Naive thymus-derived CD4-positive, alpha-beta T cell (primary cell): ENCODE measurements around the gene USP13. TPM values are rescaled to one million over a fixed set of nuclear protein-coding genes. Genes with fewer than 3 reads are reported as not detected.

ENCODE experiments used
- ATAC-seq: fragments of 150-1000 bp; cut with Tn5 transposase; 2 replicates; pipeline ENCODE4 v1.10.0; 2021; ENCODE audit warnings: mild to moderate bottlenecking, moderate library complexity
- CTCF ChIA-PET: fragments of 350-600 bp; sonication (Branson Sonifier 250); formaldehyde crosslinking; loops from one replicate; lab custom pipeline; 2021; ENCODE audit warnings: antibody characterized with exemption; lab: Charles Lee
- POLR2A ChIA-PET: fragments of 350-600 bp; sonication (Branson Sonifier 250); formaldehyde crosslinking; loops from one replicate; lab custom pipeline; 2021; ENCODE audit warnings: antibody characterized with exemption, inconsistent platforms; lab: Charles Lee
- DNase-seq, 9 donors: peaks; one replicate each; pipeline versions ENCODE4 v3.0.0 to v3.0.0-alpha.2; 2020 to 2022; ENCODE audit warnings: mixed read lengths in 1 of 9
- H3K27ac ChIP-seq: one replicate; pipeline ENCODE4 v1.7.0; 2013; ENCODE audit warnings: mild to moderate bottlenecking, low read depth, low read length, moderate library complexity
- H3K27me3 ChIP-seq, 2 donors: one replicate each; pipeline ENCODE4 v1.7.0; 2013; ENCODE audit warnings: low read length in 2 of 2, mild to moderate bottlenecking in 2 of 2, moderate library complexity in 2 of 2; ENCODE audit not compliant: control insufficient read depth in 2 of 2, insufficient read depth in 2 of 2
- H3K36me3 ChIP-seq, 3 experiments: 1 replicate in 2 of 3; 2 replicates in 1 of 3; pipeline ENCODE4 v1.7.0; 2013; ENCODE audit warnings: low read length in 3 of 3, mild to moderate bottlenecking in 3 of 3, moderate library complexity in 1 of 3; ENCODE audit not compliant: insufficient read depth in 3 of 3, control insufficient read depth in 2 of 3
- H3K4me1 ChIP-seq, 2 donors: one replicate each; pipeline ENCODE4 v1.7.0; 2013; ENCODE audit warnings: low read length in 2 of 2, mild to moderate bottlenecking in 2 of 2, moderate library complexity in 1 of 2; ENCODE audit not compliant: control insufficient read depth in 2 of 2, insufficient read depth in 2 of 2
- H3K4me3 ChIP-seq: 2 replicates; pipeline ENCODE4 v1.7.0; 2013; ENCODE audit warnings: mild to moderate bottlenecking, low read length
- H3K9me3 ChIP-seq, 3 experiments: 1 replicate in 2 of 3; 2 replicates in 1 of 3; pipeline ENCODE4 v1.7.0; 2013; ENCODE audit warnings: low read length in 3 of 3; ENCODE audit not compliant: control insufficient read depth in 2 of 3
- H3K27ac Mint-ChIP-seq, 9 donors: one replicate each; pipeline ENCODE4 v1.8.0; 2020 to 2022; ENCODE audit warnings: mixed read lengths in 9 of 9, mild to moderate bottlenecking in 8 of 9, moderate library complexity in 5 of 9, inconsistent platforms in 2 of 9
- H3K27me3 Mint-ChIP-seq, 5 donors: one replicate each; pipeline ENCODE4 v1.8.0; 2021 to 2022; ENCODE audit warnings: mixed read lengths in 5 of 5, mild to moderate bottlenecking in 1 of 5
- H3K36me3 Mint-ChIP-seq, 5 donors: one replicate each; pipeline ENCODE4 v1.8.0; 2020 to 2022; ENCODE audit warnings: mixed read lengths in 5 of 5, mild to moderate bottlenecking in 3 of 5, inconsistent platforms in 1 of 5
- H3K4me1 Mint-ChIP-seq, 7 donors: one replicate each; pipeline ENCODE4 v1.8.0; 2020 to 2022; ENCODE audit warnings: mixed read lengths in 7 of 7, mild to moderate bottlenecking in 3 of 7, inconsistent platforms in 1 of 7
- H3K4me3 Mint-ChIP-seq, 10 donors: one replicate each; pipeline ENCODE4 v1.8.0; 2020 to 2022; ENCODE audit warnings: mild to moderate bottlenecking in 10 of 10, mixed read lengths in 10 of 10, moderate library complexity in 6 of 10, inconsistent platforms in 2 of 10
- H3K9me3 Mint-ChIP-seq, 11 donors: one replicate each; pipeline ENCODE4 v1.8.0; 2020 to 2022; ENCODE audit warnings: mixed read lengths in 11 of 11, mild to moderate bottlenecking in 4 of 11, inconsistent platforms in 1 of 11, moderate library complexity in 1 of 11
- intact Hi-C, 2 donors: fragments of 100-400 bp; cut with micrococcal nuclease; formaldehyde crosslinking; loops; one replicate each; pipeline ENCODE4 v1.15.1; 2023
- polyA plus RNA-seq, 2 donors: library from polyadenylated mRNA; unstranded; fragments of 300-500 nt; fragmentation: Illumina TruSeq; gene quantifications; one replicate each; pipeline ENCODE4 v1.2.3, GENCODE V29; 2021
- total RNA-seq, 6 experiments: library from RNA in 5 of 6; stranded (reverse) in 5 of 6; gene quantifications; 1 replicate in 5 of 6; 2 replicates in 1 of 6; pipeline ENCODE4 v1.2.3 and lab custom pipeline; 2021 to 2026

USP13 gene
- total and polyA plus RNA-seq, 7 experiments from 2014 or later: 5.7 to 9.1 (median 7.7) TPM

DNA sequence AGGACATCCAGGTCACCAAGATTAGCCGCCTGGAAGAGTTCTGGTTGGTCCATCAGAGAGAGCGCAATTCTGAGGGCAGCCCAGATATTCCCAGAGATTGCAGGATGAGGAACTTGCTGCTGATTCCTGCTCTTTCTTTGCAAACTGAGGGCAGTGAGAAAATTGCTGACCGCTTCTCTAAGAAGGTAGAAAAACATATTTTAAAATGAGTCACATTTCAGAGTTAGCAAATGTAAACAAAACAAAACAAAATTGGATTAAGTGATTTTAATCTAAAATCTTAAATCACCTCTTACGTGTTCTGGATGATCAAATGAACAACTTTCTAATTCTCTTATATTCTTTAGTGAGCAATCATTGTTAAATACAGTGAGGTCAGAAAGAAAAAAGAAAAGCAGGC, 149.0 kb downstream of the USP13 start:
- Mint-ChIP-seq H3K27ac (no peak overlapping the region), H3K4me1 (peaks cover 0 to 6% (median 5%) of the 10 kb centered on the region in 7 donors), H3K9me3 (no peaks in the 10 kb centered on the region), H3K27me3 (peaks cover 10 to 19% (median 12%) of the 10 kb centered on the region in 5 donors), H3K4me3 (no peak overlapping the region), H3K36me3 (peaks cover 0 to 5% (median 0%) of the 10 kb centered on the region in 5 donors)
- Histone ChIP-seq H3K27me3 (no peaks in the 10 kb centered on the region), H3K27ac (no peak overlapping the region), H3K4me3 (no peak overlapping the region), H3K9me3 (no peaks in the 10 kb centered on the region), H3K4me1 (no peaks in the 10 kb centered on the region), H3K36me3 (no peaks in the 10 kb centered on the region)
- ATAC-seq (no peak), DNase-seq (no peak)
- ChIA-PET CTCF (no interaction called here), POLR2A (no interaction called here)
- intact Hi-C loops: no loop called here

DNA sequence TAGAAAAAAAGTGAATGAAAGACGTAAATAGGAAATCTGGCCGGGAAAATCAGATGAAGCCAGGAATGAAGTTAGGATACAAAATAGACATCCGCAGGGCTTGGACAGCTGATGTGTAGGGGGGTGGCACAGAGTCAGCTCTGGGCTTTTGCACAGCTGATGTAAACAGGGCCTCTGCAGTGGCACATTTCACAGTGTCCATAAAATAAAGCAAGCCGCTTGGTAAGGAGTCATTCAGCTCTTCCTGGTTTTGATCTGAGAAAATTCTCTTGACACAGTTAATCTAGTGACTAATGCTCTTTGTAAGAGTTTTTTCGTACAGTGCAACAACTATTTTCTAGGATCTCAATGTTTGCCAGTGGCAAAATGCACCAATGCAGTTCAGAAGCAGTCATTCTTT, 153.3 kb downstream of the USP13 start:
- no peaks in the 10 kb centered on the region for H3K36me3 ChIP-seq
- no peak for ATAC-seq
- H3K4me1 ChIP-seq: no peaks in the 10 kb centered on the region
- no peaks in the 10 kb centered on the region for H3K27me3 ChIP-seq
- intact Hi-C loops: no loop called here
- POLR2A ChIA-PET: no interaction called here
- CTCF ChIA-PET: no interaction called here
- no peak overlapping the region for H3K4me3 ChIP-seq
- H3K9me3 ChIP-seq: no peaks in the 10 kb centered on the region
- no peak overlapping the region for H3K27ac Mint-ChIP-seq
- H3K4me3 Mint-ChIP-seq: no peak overlapping the region
- H3K9me3 Mint-ChIP-seq: no peaks in the 10 kb centered on the region
- H3K36me3 Mint-ChIP-seq: no peaks in the 10 kb centered on the region
- peaks cover 11 to 19% (median 12%) of the 10 kb centered on the region in 5 donors for H3K27me3 Mint-ChIP-seq
- peaks cover 0 to 6% (median 5%) of the 10 kb centered on the region in 7 donors for H3K4me1 Mint-ChIP-seq
- H3K27ac ChIP-seq: no peak overlapping the region
- DNase-seq: no peak

DNA sequence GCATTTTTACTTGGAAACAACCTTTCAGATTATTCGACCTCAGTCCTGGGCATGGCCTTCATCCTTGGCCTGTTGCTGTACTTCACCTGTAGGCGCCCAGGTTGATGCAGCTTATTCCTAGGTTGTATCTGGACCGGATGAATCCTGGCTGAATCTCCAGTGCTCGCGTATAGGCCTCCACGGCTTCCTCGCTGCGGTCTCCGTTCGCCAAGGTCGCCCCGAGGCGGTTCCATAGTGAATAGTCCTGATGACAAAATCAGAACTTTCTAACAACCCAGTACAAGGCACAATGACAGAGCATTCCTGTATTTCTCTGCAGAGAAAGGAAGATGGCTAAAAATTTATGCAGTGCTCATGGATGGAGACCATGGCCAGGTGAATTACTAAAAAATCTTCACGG, 154.7 kb downstream of the USP13 start:
- Histone ChIP-seq H3K36me3 (no peaks in the 10 kb centered on the region), H3K4me1 (no peaks in the 10 kb centered on the region), H3K27ac (no peak overlapping the region), H3K4me3 (no peak overlapping the region), H3K27me3 (no peaks in the 10 kb centered on the region), H3K9me3 (no peaks in the 10 kb centered on the region)
- CTCF ChIA-PET: no interaction called here
- H3K9me3 Mint-ChIP-seq: no peaks in the 10 kb centered on the region
- H3K36me3 Mint-ChIP-seq: no peaks in the 10 kb centered on the region
- intact Hi-C loops: no loop called here
- POLR2A ChIA-PET: no interaction called here
- peaks cover 0 to 10% (median 6%) of the 10 kb centered on the region in 7 donors for H3K4me1 Mint-ChIP-seq
- peaks cover 11 to 16% (median 12%) of the 10 kb centered on the region in 5 donors for H3K27me3 Mint-ChIP-seq
- no peak overlapping the region for H3K27ac Mint-ChIP-seq
- H3K4me3 Mint-ChIP-seq: no peak overlapping the region
- ATAC-seq (no peak), DNase-seq (no peak)

DNA sequence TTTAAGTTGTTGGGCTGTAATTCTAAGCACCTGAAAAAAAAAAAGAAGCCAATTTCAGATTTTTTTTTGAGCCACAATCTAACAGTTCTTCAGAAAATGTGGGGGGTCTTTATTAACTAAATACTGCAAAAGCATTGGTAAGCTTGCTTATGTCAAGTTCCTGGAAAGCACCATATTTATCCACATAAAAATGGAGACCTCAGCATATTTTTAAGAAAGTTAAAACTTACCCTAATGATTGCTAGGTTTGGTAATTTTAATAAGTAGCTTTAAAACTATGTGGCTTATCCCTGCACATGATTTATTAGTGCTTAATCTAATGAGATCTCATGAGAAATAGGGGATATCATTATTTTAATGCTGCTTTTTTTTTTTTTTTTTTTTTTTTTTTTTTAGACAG, 156.8 kb downstream of the USP13 start:
- DNase-seq (no peak), ATAC-seq (no peak)
- no peak overlapping the region for H3K27ac Mint-ChIP-seq
- Histone ChIP-seq H3K27me3 (no peaks in the 10 kb centered on the region), H3K36me3 (no peaks in the 10 kb centered on the region), H3K4me1 (no peaks in the 10 kb centered on the region), H3K9me3 (no peaks in the 10 kb centered on the region), H3K27ac (no peak overlapping the region), H3K4me3 (no peak overlapping the region)
- intact Hi-C loops: no loop called here
- H3K4me3 Mint-ChIP-seq: no peak overlapping the region
- H3K9me3 Mint-ChIP-seq: no peaks in the 10 kb centered on the region
- peaks cover 0 to 8% (median 5%) of the 10 kb centered on the region in 5 donors for H3K27me3 Mint-ChIP-seq
- H3K36me3 Mint-ChIP-seq: no peaks in the 10 kb centered on the region
- POLR2A ChIA-PET: no interaction called here
- H3K4me1 Mint-ChIP-seq: peaks cover 0 to 7% (median 5%) of the 10 kb centered on the region in 7 donors
- CTCF ChIA-PET: interaction anchor here (0.6 to 1.3 kb wide), 2 partner anchors 16 to 982 kb away, joined by 4 to 5 read pairs; no protein-coding TSS in a partner anchor

DNA sequence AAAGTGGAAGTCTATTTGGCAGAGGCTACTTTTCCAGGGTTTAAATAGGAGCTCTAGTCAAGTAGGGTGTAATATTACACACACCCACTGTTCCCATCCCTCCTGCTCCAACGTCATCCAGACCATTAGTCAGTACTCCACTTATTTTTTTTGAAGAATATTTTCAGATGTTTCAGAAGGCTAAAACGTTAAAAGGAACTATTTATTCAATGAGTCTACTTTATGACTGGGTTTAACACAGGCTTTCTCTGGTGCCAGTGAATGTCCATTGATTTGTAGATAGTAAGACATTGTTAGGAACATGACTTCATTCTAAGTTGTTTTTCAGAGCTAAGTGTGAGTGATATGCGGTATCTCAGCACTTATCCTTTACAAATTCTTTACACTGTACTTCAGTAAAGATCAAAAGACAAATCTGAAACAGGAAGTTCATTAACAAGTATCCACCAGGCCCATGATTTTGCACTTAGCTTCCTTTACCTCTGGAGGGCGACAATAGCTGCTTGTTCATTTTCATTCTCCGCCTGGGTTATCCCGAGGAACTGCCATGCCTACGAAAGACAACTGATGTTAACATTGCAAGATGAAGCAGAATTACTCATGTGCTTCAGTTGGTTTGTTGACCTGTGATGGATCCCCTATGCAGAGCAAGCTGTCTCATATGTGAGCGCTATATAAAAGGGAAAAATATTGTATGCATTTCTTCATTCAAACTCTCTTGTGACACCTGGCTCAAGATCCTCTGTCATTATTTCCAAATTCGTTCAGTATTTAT, 158.7 kb downstream of the USP13 start:
- H3K4me3 Mint-ChIP-seq: no peak overlapping the region

DNA sequence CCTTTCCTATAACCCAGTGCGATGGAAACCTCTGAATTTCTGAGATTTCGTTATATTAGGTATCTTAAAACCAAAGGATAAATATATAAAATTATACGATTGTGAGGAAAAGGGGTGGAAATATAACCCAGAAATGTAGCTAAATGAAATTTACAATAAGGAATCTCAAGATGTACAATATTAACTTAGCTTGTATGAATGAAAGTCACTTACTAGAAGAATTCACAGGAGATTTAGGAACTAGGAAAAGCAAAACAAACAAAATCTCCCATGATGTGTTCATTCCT, 159.2 kb downstream of the USP13 start:
- peaks cover 0 to 5% (median 0%) of the 10 kb centered on the region in 5 donors for H3K27me3 Mint-ChIP-seq
- ATAC-seq: no peak
- Histone ChIP-seq H3K4me1 (no peaks in the 10 kb centered on the region), H3K27me3 (no peaks in the 10 kb centered on the region), H3K4me3 (no peak overlapping the region), H3K27ac (no peak overlapping the region), H3K9me3 (no peaks in the 10 kb centered on the region), H3K36me3 (no peaks in the 10 kb centered on the region)
- no peak for DNase-seq
- no peaks in the 10 kb centered on the region for H3K9me3 Mint-ChIP-seq
- CTCF ChIA-PET: no interaction called here
- H3K4me1 Mint-ChIP-seq: peaks cover 0 to 6% (median 0%) of the 10 kb centered on the region in 7 donors
- H3K4me3 Mint-ChIP-seq: no peak overlapping the region
- no peak overlapping the region for H3K27ac Mint-ChIP-seq
- POLR2A ChIA-PET: no interaction called here
- intact Hi-C loops: no loop called here
- no peaks in the 10 kb centered on the region for H3K36me3 Mint-ChIP-seq

More for the DNA sequence above, 158.7 kb downstream of the USP13 start:
- Histone ChIP-seq H3K4me1 (no peaks in the 10 kb centered on the region), H3K27ac (no peak overlapping the region), H3K9me3 (no peaks in the 10 kb centered on the region), H3K4me3 (no peak overlapping the region), H3K27me3 (no peaks in the 10 kb centered on the region), H3K36me3 (no peaks in the 10 kb centered on the region)
- no peaks in the 10 kb centered on the region for H3K9me3 Mint-ChIP-seq
- H3K4me1 Mint-ChIP-seq: peaks cover 0 to 6% (median 0%) of the 10 kb centered on the region in 7 donors
- ATAC-seq (peak; percentile 45), DNase-seq (no peak)
- CTCF ChIA-PET: no interaction called here
- no peak overlapping the region for H3K27ac Mint-ChIP-seq
- no peaks in the 10 kb centered on the region for H3K36me3 Mint-ChIP-seq
- POLR2A ChIA-PET: no interaction called here
- peaks cover 0 to 5% (median 0%) of the 10 kb centered on the region in 5 donors for H3K27me3 Mint-ChIP-seq
- intact Hi-C loops: no loop called here

DNA sequence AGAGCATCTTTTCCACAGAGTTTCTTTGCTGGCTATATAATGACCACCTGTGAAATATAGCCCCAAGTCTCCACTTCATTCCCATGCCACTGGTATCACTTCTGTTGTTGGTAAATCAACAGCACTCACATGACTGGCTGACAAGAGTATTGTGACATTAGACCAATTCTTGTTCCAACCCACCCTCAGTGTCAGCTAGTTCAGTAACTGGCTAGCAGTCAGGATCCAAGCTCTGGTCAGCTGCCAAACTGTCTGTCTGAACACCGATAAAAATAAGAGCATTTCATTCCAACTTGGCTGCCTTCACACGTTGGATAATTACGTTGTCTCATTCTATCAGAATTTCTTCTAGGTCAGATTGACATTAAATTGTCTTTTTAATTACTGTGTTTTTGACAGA, 166.5 kb downstream of the USP13 start:
- Histone ChIP-seq H3K4me3 (no peak overlapping the region), H3K4me1 (no peaks in the 10 kb centered on the region), H3K27me3 (no peaks in the 10 kb centered on the region), H3K36me3 (no peaks in the 10 kb centered on the region), H3K27ac (no peak overlapping the region), H3K9me3 (no peaks in the 10 kb centered on the region)
- H3K36me3 Mint-ChIP-seq: no peaks in the 10 kb centered on the region
- H3K27ac Mint-ChIP-seq: no peak overlapping the region
- H3K9me3 Mint-ChIP-seq: peaks cover 0 to 1% (median 0%) of the 10 kb centered on the region in 11 donors
- H3K4me1 Mint-ChIP-seq: no peaks in the 10 kb centered on the region
- ChIA-PET POLR2A (no interaction called here), CTCF (no interaction called here)
- no peak overlapping the region for H3K4me3 Mint-ChIP-seq
- intact Hi-C loops: no loop called here
- DNase-seq (no peak), ATAC-seq (no peak)
- H3K27me3 Mint-ChIP-seq: peaks cover 4 to 24% (median 12%) of the 10 kb centered on the region in 5 donors
